Measurements from ENCODE around the gene AKR1B15.

DNA sequence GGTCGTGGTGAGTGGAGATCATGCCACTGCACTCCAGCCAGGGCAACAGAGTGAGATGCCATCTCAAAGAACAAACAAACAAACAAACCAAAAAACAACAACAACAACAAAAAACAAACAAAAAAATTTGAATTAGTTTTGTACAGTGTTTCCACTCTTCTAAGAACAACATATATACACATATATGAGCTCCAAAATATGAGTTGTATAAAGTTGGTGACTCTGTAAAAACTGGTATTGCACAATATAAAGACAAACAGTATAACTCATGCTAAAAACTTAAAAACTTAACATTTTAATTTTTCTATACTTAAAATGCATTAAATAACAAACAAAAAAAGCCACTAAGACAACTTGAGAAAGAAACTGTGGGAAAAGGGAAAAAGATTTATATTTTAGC is 46.0 kb downstream of the AKR1B15 start:
- TF ChIP-seq, protein P1, sequence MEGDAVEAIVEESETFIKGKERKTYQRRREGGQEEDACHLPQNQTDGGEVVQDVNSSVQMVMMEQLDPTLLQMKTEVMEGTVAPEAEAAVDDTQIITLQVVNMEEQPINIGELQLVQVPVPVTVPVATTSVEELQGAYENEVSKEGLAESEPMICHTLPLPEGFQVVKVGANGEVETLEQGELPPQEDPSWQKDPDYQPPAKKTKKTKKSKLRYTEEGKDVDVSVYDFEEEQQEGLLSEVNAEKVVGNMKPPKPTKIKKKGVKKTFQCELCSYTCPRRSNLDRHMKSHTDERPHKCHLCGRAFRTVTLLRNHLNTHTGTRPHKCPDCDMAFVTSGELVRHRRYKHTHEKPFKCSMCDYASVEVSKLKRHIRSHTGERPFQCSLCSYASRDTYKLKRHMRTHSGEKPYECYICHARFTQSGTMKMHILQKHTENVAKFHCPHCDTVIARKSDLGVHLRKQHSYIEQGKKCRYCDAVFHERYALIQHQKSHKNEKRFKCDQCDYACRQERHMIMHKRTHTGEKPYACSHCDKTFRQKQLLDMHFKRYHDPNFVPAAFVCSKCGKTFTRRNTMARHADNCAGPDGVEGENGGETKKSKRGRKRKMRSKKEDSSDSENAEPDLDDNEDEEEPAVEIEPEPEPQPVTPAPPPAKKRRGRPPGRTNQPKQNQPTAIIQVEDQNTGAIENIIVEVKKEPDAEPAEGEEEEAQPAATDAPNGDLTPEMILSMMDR (conservative IDR thresholded peaks at IDR 0.05; ENCODE audit: low read depth, low read length) = no peak
- TF ChIP-seq MAFK (IDR thresholded peaks at IDR 0.05; ENCODE audit: low read depth, low read length) = no peak
- no peak for TF ChIP-seq POLR2A (IDR thresholded peaks at IDR 0.05; ENCODE audit: low read depth, low read length)
- no peak for TF ChIP-seq RAD21 (IDR thresholded peaks at IDR 0.05; ENCODE audit: low read length)
- TF ChIP-seq FOS (IDR thresholded peaks at IDR 0.05; ENCODE audit: low read depth, low read length) = no peak
